Ectodermal cell (in vitro differentiated cells): ENCODE data around the gene SLC30A7.

Experiments used
- H3K27ac ChIP-seq: 2 replicates; pipeline ENCODE4 v1.7.0; 2013; ENCODE audit warnings: mild to moderate bottlenecking, low read depth, low read length; ENCODE audit not compliant: insufficient read depth, poor library complexity, severe bottlenecking
- H3K27me3 ChIP-seq: 2 replicates; pipeline ENCODE4 v1.7.0; 2013; ENCODE audit warnings: mild to moderate bottlenecking, low read length; ENCODE audit not compliant: insufficient read depth, control insufficient read depth, poor library complexity, severe bottlenecking
- H3K36me3 ChIP-seq: one replicate; pipeline ENCODE4 v1.7.0; 2013; ENCODE audit warnings: low read length; ENCODE audit not compliant: control insufficient read depth, insufficient read depth
- H3K4me1 ChIP-seq: one replicate; pipeline ENCODE4 v1.7.0; 2013; ENCODE audit warnings: low read length; ENCODE audit not compliant: control insufficient read depth, insufficient read depth
- H3K4me3 ChIP-seq: 2 replicates; pipeline ENCODE4 v1.7.0; 2013; ENCODE audit warnings: low read depth, low read length, control low read depth; ENCODE audit not compliant: insufficient read depth
- H3K9me3 ChIP-seq: 2 replicates; pipeline ENCODE4 v1.7.0; 2013; ENCODE audit warnings: mild to moderate bottlenecking, low read length, moderate library complexity; ENCODE audit not compliant: control insufficient read depth
- WGBS, 2 experiments: methylation state at CpG; one replicate each; pipeline ENCODE4 v1.1.7; 2013; ENCODE audit warnings: missing lambda C conversion rate in 2 of 2; 5-methylcytosine and 5-hydroxymethylcytosine counted together

Gene SLC30A7

DNA sequence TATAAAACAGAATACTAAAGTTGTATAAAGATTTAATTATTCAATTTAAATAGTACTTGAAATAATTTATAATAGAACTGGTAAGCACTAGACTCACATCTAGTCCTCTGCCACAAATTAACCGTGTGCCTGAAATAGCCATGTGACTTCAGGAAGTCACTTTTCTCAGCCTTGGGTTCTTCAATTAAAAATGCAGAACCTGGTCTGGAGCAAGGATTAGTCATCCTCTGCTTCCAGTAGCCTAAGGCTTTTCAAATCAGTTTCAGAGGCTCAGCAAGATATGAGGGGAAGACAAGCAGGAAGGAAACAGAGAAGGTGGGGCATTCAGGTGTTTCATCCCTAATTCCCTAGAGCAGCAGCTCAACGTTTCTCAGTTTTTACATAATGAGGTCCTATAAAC is 106.7 kb downstream of the SLC30A7 start:
- peaks cover 6% of the 10 kb centered on the region for H3K36me3 ChIP-seq
- H3K27ac ChIP-seq, result no peak overlapping the region
- no peaks in the 10 kb centered on the region for H3K9me3 ChIP-seq
- H3K4me1 ChIP-seq, result no peaks in the 10 kb centered on the region
- 81 to 91% methylated on average over 2 of the region's 2 CpGs for WGBS, 2 experiments
- no peaks in the 10 kb centered on the region for H3K27me3 ChIP-seq
- no peak overlapping the region for H3K4me3 ChIP-seq

- 90% methylated on average over 1 of the region's 1 CpG; no CpG with 5 or more reads in 1 of the 2 experiments for WGBS, 2 experiments
- H3K4me3 ChIP-seq, result no peak overlapping the region
- H3K36me3 ChIP-seq, result peaks cover 3% of the 10 kb centered on the region
These were observed 107.2 kb downstream of the SLC30A7 start for GRCh38 chr1:101003012-101003650.

GRCh38 chr1:101004061-101004460 is 108.2 kb downstream of the SLC30A7 start:
- Histone ChIP-seq H3K9me3 (no peaks in the 10 kb centered on the region), H3K27me3 (no peaks in the 10 kb centered on the region), H3K4me3 (no peak overlapping the region), H3K27ac (no peak overlapping the region), H3K4me1 (no peaks in the 10 kb centered on the region), H3K36me3 (peaks cover 3% of the 10 kb centered on the region)
- WGBS, 2 experiments, result 48 to 50% methylated on average over 1 of the region's 1 CpG

More at GRCh38 chr1:101003012-101003650, 107.2 kb downstream of the SLC30A7 start:
- Histone ChIP-seq H3K9me3 (no peaks in the 10 kb centered on the region), H3K27ac (no peak overlapping the region), H3K27me3 (no peaks in the 10 kb centered on the region), H3K4me1 (no peaks in the 10 kb centered on the region)

DNA sequence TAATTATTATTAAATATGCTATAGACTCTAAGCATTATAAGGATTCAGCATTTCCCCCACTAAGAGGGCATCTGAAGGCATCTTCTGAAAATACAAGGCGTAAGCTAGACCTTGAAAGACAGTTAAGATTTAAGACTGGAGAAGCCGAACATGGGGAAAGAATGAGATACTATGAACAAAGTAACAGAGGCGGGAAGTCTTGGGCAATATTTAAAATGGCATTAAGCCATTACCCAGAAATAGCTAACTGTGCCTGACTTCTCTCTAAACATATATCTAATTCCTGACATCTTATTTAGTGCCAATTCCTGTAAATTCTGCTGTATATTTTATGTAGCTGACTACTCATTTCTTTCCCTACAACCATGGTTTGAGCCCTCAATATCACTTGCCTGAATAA is 108.8 kb downstream of the SLC30A7 start:
- WGBS, 2 experiments, result 87 to 96% methylated on average over 3 of the region's 3 CpGs
- no peak overlapping the region for H3K4me3 ChIP-seq
- no peaks in the 10 kb centered on the region for H3K27me3 ChIP-seq
- no peak overlapping the region for H3K27ac ChIP-seq
- no peaks in the 10 kb centered on the region for H3K4me1 ChIP-seq
- peaks cover 3% of the 10 kb centered on the region for H3K36me3 ChIP-seq
- no peaks in the 10 kb centered on the region for H3K9me3 ChIP-seq

GRCh38 chr1:101005183-101005582 is 109.3 kb downstream of the SLC30A7 start:
- Histone ChIP-seq H3K9me3 (no peaks in the 10 kb centered on the region), H3K36me3 (peaks cover 3% of the 10 kb centered on the region), H3K27ac (no peak overlapping the region), H3K4me1 (no peaks in the 10 kb centered on the region), H3K4me3 (no peak overlapping the region), H3K27me3 (no peaks in the 10 kb centered on the region)
- 80 to 100% methylated on average over 1 of the region's 1 CpG for WGBS, 2 experiments

- no peak overlapping the region for H3K4me3 ChIP-seq
- no peaks in the 10 kb centered on the region for H3K27me3 ChIP-seq
- no peaks in the 10 kb centered on the region for H3K36me3 ChIP-seq
- no peaks in the 10 kb centered on the region for H3K4me1 ChIP-seq
- WGBS, 2 experiments, result 96% methylated on average over 4 of the region's 4 CpGs
- H3K27ac ChIP-seq, result no peak overlapping the region
- no peaks in the 10 kb centered on the region for H3K9me3 ChIP-seq
These were observed 110.0 kb downstream of the SLC30A7 start for GRCh38 chr1:101005871-101006270.

GRCh38 chr1:101006553-101006952 is 110.7 kb downstream of the SLC30A7 start:
- 100% methylated on average over 2 of the region's 2 CpGs for WGBS, 2 experiments
- Histone ChIP-seq H3K9me3 (no peaks in the 10 kb centered on the region), H3K4me3 (no peak overlapping the region), H3K4me1 (no peaks in the 10 kb centered on the region), H3K27ac (no peak overlapping the region), H3K27me3 (no peaks in the 10 kb centered on the region), H3K36me3 (no peaks in the 10 kb centered on the region)

GRCh38 chr1:101008229-101008834 is 112.4 kb downstream of the SLC30A7 start:
- H3K36me3 ChIP-seq, result no peaks in the 10 kb centered on the region
- 92 to 94% methylated on average over 2 to 3 of the region's 3 CpGs for WGBS, 2 experiments

DNA sequence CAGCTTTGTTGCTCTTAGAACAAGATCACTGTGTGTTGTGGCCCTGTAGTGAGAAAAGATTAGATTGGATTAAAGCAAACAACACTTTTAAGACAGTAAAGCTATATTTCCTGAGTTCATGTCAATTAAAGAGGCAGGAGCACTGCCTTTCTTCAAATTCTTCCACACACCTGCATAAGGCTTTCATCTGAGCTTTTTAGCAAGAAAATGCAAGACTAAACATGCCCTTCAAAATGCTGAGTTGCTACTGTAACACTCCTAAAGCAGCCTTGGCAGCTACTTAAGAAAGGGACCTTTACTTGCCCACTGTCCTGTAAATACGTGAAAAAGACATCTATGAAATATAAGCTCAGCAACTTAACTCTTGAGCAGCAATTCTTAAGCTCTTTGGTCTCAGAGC is 117.9 kb downstream of the SLC30A7 start:
- Histone ChIP-seq H3K4me3 (no peak overlapping the region), H3K27me3 (no peaks in the 10 kb centered on the region), H3K4me1 (no peaks in the 10 kb centered on the region), H3K36me3 (peaks cover 4% of the 10 kb centered on the region), H3K27ac (no peak overlapping the region), H3K9me3 (no peaks in the 10 kb centered on the region)
- 88 to 92% methylated on average over 1 of the region's 1 CpG for whole genome bisulfite sequencing, 2 experiments

More at GRCh38 chr1:101008229-101008834, 112.4 kb downstream of the SLC30A7 start:
- Histone ChIP-seq H3K27me3 (no peaks in the 10 kb centered on the region), H3K27ac (no peak overlapping the region), H3K4me3 (no peak overlapping the region), H3K9me3 (no peaks in the 10 kb centered on the region), H3K4me1 (no peaks in the 10 kb centered on the region)

GRCh38 chr1:101017448-101017847 is 121.6 kb downstream of the SLC30A7 start:
- Histone ChIP-seq H3K4me1 (no peaks in the 10 kb centered on the region), H3K36me3 (peaks cover 4% of the 10 kb centered on the region), H3K27me3 (no peaks in the 10 kb centered on the region), H3K27ac (no peak overlapping the region), H3K4me3 (no peak overlapping the region), H3K9me3 (no peaks in the 10 kb centered on the region)
- 100% methylated on average over 1 of the region's 1 CpG for WGBS, 2 experiments
